ENCODE data around the gene MYRFL. TPM values are rescaled to one million over a fixed set of nuclear protein-coding genes. Genes with fewer than 3 reads are reported as not detected.

The MYRFL gene
- total RNA-seq, 1 donor from 2014 or later, result not detected

- DNase-seq (ENCODE audit: extremely low spot score in 2 of 2), result no peak
- no peak for TF ChIP-seq POLR2A (IDR thresholded peaks at IDR 0.05)
- TF ChIP-seq, protein P1, sequence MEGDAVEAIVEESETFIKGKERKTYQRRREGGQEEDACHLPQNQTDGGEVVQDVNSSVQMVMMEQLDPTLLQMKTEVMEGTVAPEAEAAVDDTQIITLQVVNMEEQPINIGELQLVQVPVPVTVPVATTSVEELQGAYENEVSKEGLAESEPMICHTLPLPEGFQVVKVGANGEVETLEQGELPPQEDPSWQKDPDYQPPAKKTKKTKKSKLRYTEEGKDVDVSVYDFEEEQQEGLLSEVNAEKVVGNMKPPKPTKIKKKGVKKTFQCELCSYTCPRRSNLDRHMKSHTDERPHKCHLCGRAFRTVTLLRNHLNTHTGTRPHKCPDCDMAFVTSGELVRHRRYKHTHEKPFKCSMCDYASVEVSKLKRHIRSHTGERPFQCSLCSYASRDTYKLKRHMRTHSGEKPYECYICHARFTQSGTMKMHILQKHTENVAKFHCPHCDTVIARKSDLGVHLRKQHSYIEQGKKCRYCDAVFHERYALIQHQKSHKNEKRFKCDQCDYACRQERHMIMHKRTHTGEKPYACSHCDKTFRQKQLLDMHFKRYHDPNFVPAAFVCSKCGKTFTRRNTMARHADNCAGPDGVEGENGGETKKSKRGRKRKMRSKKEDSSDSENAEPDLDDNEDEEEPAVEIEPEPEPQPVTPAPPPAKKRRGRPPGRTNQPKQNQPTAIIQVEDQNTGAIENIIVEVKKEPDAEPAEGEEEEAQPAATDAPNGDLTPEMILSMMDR (IDR thresholded peaks at IDR 0.05), result no peak
- TF ChIP-seq POLR2AphosphoS5 (IDR thresholded peaks at IDR 0.05; ENCODE audit: insufficient read depth in 1 of 2, low read depth in 1 of 2), result no peak
- Histone ChIP-seq H3K4me3 (no peak overlapping the region), H3K27ac (no peak overlapping the region), H3K4me1 (peaks cover 18% of the 10 kb centered on the region), H3K9me3 (no peaks in the 10 kb centered on the region), H3K27me3 (no peaks in the 10 kb centered on the region), H3K36me3 (no peaks in the 10 kb centered on the region)
- intact Hi-C loops (cut with DNase I), result no loop called here
These were observed 173.9 kb downstream of the MYRFL start for GRCh38 chr12:69998922-69999321.

GRCh38 chr12:69999561-69999960 lies 174.5 kb downstream of the MYRFL start:
- Histone ChIP-seq H3K4me1 (peaks cover 18% of the 10 kb centered on the region), H3K9me3 (no peaks in the 10 kb centered on the region), H3K36me3 (no peaks in the 10 kb centered on the region), H3K27me3 (no peaks in the 10 kb centered on the region), H3K4me3 (no peak overlapping the region), H3K27ac (no peak overlapping the region)
- TF ChIP-seq, protein P1 (IDR thresholded peaks at IDR 0.05), result no peak
- TF ChIP-seq POLR2A (IDR thresholded peaks at IDR 0.05), result no peak
- no peak for TF ChIP-seq POLR2AphosphoS5 (IDR thresholded peaks at IDR 0.05; ENCODE audit: insufficient read depth in 1 of 2, low read depth in 1 of 2)
- DNase-seq (ENCODE audit: extremely low spot score in 2 of 2), result no peak
- intact Hi-C loops (cut with DNase I), result no loop called here

DNA sequence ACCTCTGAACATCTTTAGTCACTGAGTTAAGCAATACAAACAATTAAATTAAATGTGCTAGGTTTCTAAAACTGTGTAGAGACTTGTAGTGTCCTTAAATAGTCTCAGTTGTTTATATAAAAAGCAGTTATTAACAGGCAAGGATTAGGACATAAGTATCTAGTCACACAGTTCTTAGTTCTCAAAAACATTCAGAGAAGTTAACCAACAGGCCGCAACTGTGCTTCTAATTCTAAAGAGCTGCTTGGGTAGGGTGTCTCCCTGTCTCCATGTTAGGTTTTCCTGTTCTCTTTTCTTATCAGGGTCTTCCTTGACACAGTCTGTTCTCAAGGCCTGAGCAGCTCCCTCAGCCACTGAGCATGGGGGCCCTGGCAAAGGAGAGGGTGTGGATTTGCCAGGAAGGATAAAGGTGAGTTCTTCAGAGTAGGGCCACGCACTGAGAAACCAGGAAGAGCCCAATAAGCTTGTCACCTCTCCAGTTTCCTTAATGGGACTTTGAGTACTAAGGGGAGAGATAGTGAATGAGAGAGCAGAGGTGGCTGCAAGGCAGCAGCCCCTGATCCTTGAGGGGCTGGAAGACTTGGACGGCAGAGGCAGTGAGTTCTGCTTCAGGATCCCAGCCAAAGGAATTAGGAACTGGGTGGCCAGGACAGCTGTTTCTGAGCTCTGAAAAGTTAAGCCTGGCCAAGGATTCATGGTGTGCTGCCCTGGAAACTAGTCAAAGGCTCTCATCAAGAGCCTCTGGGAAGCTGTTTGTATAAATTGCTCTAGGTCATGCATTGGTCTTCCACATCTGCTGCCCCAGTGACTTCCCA lies 177.3 kb downstream of the MYRFL start:
- intact Hi-C loops (cut with DNase I), result no loop called here
- Histone ChIP-seq H3K36me3 (no peaks in the 10 kb centered on the region), H3K27me3 (no peaks in the 10 kb centered on the region), H3K4me1 (peaks cover 18% of the 10 kb centered on the region), H3K9me3 (no peaks in the 10 kb centered on the region), H3K4me3 (no peak overlapping the region), H3K27ac (peak overlapping the region; percentile 22)
- no peak for DNase-seq (ENCODE audit: extremely low spot score in 2 of 2)
- TF ChIP-seq POLR2AphosphoS5 (IDR thresholded peaks at IDR 0.05; ENCODE audit: insufficient read depth in 1 of 2, low read depth in 1 of 2), result peak in 1 of 2 donors; percentile 50
- TF ChIP-seq POLR2A (IDR thresholded peaks at IDR 0.05), result no peak

- Histone ChIP-seq H3K4me1 (peaks cover 18% of the 10 kb centered on the region), H3K4me3 (no peak overlapping the region), H3K27me3 (no peaks in the 10 kb centered on the region), H3K9me3 (no peaks in the 10 kb centered on the region), H3K27ac (peak overlapping the region; percentile 22), H3K36me3 (no peaks in the 10 kb centered on the region)
- intact Hi-C loops (cut with DNase I), result no loop called here
- no peak for DNase-seq (ENCODE audit: extremely low spot score in 2 of 2)
- TF ChIP-seq POLR2A (IDR thresholded peaks at IDR 0.05) (no peak), POLR2AphosphoS5 (IDR thresholded peaks at IDR 0.05; ENCODE audit: insufficient read depth in 1 of 2, low read depth in 1 of 2) (no peak)
- TF ChIP-seq, protein P1 (IDR thresholded peaks at IDR 0.05), result no peak
These were observed 177.9 kb downstream of the MYRFL start for GRCh38 chr12:70002912-70003255.

- Histone ChIP-seq H3K9me3 (no peaks in the 10 kb centered on the region), H3K4me1 (peaks cover 16% of the 10 kb centered on the region), H3K4me3 (no peak overlapping the region), H3K36me3 (no peaks in the 10 kb centered on the region), H3K27me3 (no peaks in the 10 kb centered on the region), H3K27ac (no peak overlapping the region)
- no peak for DNase-seq (ENCODE audit: extremely low spot score in 2 of 2)
- TF ChIP-seq POLR2AphosphoS5 (IDR thresholded peaks at IDR 0.05; ENCODE audit: insufficient read depth in 1 of 2, low read depth in 1 of 2), result no peak
- TF ChIP-seq, protein P1 (IDR thresholded peaks at IDR 0.05), result no peak
- intact Hi-C loops (cut with DNase I), result no loop called here
These were observed 181.0 kb downstream of the MYRFL start for GRCh38 chr12:70005864-70006618.

All from vagina (tissue), 2 donors.